Tibial artery (tissue), 4 donors: ENCODE data around the gene SNX30.

Experiments used
- DNase-seq, 2 donors: peaks; one replicate each; pipeline ENCODE4 v3.0.0-alpha.2; 2019
- H3K27ac ChIP-seq, 2 donors: fragments of 200-600 bp; sonication (generic) in 1 of 2; 1 replicate in 1 of 2; 2 replicates in 1 of 2; pipeline ENCODE4 v1.5.1; 2018 to 2019; ENCODE audit warnings: mild to moderate bottlenecking in 1 of 2
- H3K27me3 ChIP-seq, 2 donors: fragments of 200-600 bp; sonication (generic) in 1 of 2; one replicate each; pipeline versions ENCODE4 v1.5.1 to v1.6.0; 2016 to 2019
- H3K36me3 ChIP-seq, 3 donors: fragments of 200-600 bp; sonication (generic) in 2 of 3; one replicate each; pipeline ENCODE4 v1.5.1; 2016 to 2019; ENCODE audit warnings: mild to moderate bottlenecking in 2 of 3
- H3K4me1 ChIP-seq, 4 donors: fragments of 200-600 bp; sonication (generic) in 2 of 4; 1 replicate in 3 of 4; 2 replicates in 1 of 4; pipeline ENCODE4 v1.5.1; 2016 to 2019
- H3K4me3 ChIP-seq, 2 donors: fragments of 200-600 bp; sonication (generic) in 1 of 2; 1 replicate in 1 of 2; 2 replicates in 1 of 2; pipeline ENCODE4 v1.5.1; 2018 to 2019; ENCODE audit warnings: mild to moderate bottlenecking in 2 of 2
- H3K9me3 ChIP-seq, 3 donors: fragments of 200-600 bp; sonication (generic) in 1 of 3; one replicate each; pipeline ENCODE4 v1.5.1; 2016 to 2019
- intact Hi-C: fragments of 100-400 bp; cut with DNase I; formaldehyde crosslinking; loops from one replicate; pipeline ENCODE4 v1.15.0; 2023; ENCODE audit warnings: low total_unique reads
- TF ChIP-seq, protein P1 (sequence below), 2 experiments: fragments of 200-600 bp in 1 of 2; fragments of 450-650 bp in 1 of 2; IDR thresholded peaks; one replicate each; pipeline ENCODE4 v1.5.1; 2017 to 2019; ENCODE audit warnings: antibody characterized with exemption in 2 of 2, mild to moderate bottlenecking in 1 of 2, moderate library complexity in 1 of 2

SNX30 gene

DNA sequence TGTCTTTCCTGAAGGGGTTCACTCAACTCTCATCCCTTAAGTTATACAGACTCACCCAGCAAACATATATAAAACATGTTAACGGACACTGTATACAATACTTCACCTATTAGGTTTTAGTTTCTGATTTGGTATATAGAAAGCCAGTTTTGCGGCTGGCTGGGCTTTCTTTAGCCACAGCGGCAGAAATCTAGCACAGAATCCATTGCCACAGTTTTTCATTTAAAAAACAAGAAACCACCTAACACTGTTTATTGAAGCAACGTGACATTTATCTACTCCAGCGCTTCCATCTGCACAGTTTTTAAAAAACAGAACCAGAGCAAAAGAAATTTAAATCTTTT is 67.3 kb downstream of the SNX30 start:
- intact Hi-C loops = loop anchor here (10.0 kb wide), 1 partner anchor 333 kb away; the partner anchor contains the start of gene KIAA1958
- no peaks in the 10 kb centered on the region for H3K36me3 ChIP-seq
- peaks cover 0 to 30% (median 5%) of the 10 kb centered on the region in 4 donors for H3K4me1 ChIP-seq
- TF ChIP-seq, protein P1, sequence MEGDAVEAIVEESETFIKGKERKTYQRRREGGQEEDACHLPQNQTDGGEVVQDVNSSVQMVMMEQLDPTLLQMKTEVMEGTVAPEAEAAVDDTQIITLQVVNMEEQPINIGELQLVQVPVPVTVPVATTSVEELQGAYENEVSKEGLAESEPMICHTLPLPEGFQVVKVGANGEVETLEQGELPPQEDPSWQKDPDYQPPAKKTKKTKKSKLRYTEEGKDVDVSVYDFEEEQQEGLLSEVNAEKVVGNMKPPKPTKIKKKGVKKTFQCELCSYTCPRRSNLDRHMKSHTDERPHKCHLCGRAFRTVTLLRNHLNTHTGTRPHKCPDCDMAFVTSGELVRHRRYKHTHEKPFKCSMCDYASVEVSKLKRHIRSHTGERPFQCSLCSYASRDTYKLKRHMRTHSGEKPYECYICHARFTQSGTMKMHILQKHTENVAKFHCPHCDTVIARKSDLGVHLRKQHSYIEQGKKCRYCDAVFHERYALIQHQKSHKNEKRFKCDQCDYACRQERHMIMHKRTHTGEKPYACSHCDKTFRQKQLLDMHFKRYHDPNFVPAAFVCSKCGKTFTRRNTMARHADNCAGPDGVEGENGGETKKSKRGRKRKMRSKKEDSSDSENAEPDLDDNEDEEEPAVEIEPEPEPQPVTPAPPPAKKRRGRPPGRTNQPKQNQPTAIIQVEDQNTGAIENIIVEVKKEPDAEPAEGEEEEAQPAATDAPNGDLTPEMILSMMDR (IDR thresholded peaks at IDR 0.05) = no peak
- DNase-seq = no peak
- H3K27me3 ChIP-seq = no peaks in the 10 kb centered on the region
- H3K9me3 ChIP-seq = no peaks in the 10 kb centered on the region
- H3K4me3 ChIP-seq = no peak overlapping the region
- peak overlapping the region; percentile 28 to 67 for H3K27ac ChIP-seq

GRCh38 chr9:112819635-112820496 is 69.3 kb downstream of the SNX30 start:
- Histone ChIP-seq H3K4me3 (no peak overlapping the region), H3K9me3 (no peaks in the 10 kb centered on the region), H3K36me3 (no peaks in the 10 kb centered on the region), H3K27ac (peak overlapping the region in 1 of 2 donors; percentile 7), H3K4me1 (peaks cover 0 to 30% (median 5%) of the 10 kb centered on the region in 4 donors), H3K27me3 (no peaks in the 10 kb centered on the region)
- TF ChIP-seq, protein P1 (IDR thresholded peaks at IDR 0.05) = peak; percentile 66 to 70
- DNase-seq = peak; percentile 49 to 76
- intact Hi-C loops = loop anchor here (10.0 kb wide), 2 partner anchors 105 to 335 kb away; partner anchors contain the start of genes INIP and KIAA1958

DNA sequence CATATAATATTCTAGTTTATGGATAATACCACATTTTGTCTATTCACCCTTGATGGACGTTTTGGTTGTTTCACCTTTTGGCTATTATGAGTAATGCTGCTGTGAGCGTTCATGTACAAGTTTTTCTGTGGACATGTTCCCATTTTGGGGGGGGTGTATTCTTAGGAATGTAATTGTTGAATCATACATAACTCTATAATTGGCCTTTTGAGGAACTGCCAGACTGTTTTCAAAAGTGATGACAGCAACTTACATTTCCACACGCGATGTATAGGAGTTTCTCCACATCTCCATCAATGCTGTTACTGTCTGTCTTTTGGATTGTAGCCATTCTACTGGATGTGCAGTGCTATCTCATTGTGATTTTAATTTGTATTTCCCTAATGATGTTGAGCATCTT is 70.3 kb downstream of the SNX30 start:
- DNase-seq = no peak
- Histone ChIP-seq H3K4me1 (peaks cover 0 to 30% (median 5%) of the 10 kb centered on the region in 4 donors), H3K27ac (no peak overlapping the region), H3K4me3 (no peak overlapping the region), H3K9me3 (no peaks in the 10 kb centered on the region), H3K36me3 (no peaks in the 10 kb centered on the region), H3K27me3 (no peaks in the 10 kb centered on the region)
- intact Hi-C loops = loop anchor here (10.0 kb wide), 1 partner anchor 106 kb away; the partner anchor contains the start of gene INIP
- TF ChIP-seq, protein P1 (IDR thresholded peaks at IDR 0.05) = no peak

- Histone ChIP-seq H3K4me1 (peaks cover 0 to 16% (median 5%) of the 10 kb centered on the region in 4 donors), H3K4me3 (no peak overlapping the region), H3K9me3 (no peaks in the 10 kb centered on the region), H3K36me3 (no peaks in the 10 kb centered on the region), H3K27ac (no peak overlapping the region), H3K27me3 (no peaks in the 10 kb centered on the region)
- intact Hi-C loops = loop anchor here (10.0 kb wide), 1 partner anchor 108 kb away; the partner anchor contains the start of gene INIP
- TF ChIP-seq, protein P1 (IDR thresholded peaks at IDR 0.05) = no peak
- no peak for DNase-seq
These were observed 72.1 kb downstream of the SNX30 start for GRCh38 chr9:112822618-112823017.

GRCh38 chr9:112823257-112823656 is 72.7 kb downstream of the SNX30 start:
- no peak overlapping the region for H3K27ac ChIP-seq
- intact Hi-C loops = loop anchor here (10.0 kb wide), 1 partner anchor 108 kb away; the partner anchor contains the start of gene INIP
- H3K27me3 ChIP-seq = no peaks in the 10 kb centered on the region
- no peak for DNase-seq
- no peaks in the 10 kb centered on the region for H3K9me3 ChIP-seq
- TF ChIP-seq, protein P1 (IDR thresholded peaks at IDR 0.05) = no peak
- H3K4me1 ChIP-seq = peaks cover 0 to 11% (median 5%) of the 10 kb centered on the region in 4 donors
- no peak overlapping the region for H3K4me3 ChIP-seq
- no peaks in the 10 kb centered on the region for H3K36me3 ChIP-seq
